IPS-20b (cell line): ENCODE data around the gene ME1.

Source experiments
- H3K27ac ChIP-seq: one replicate; pipeline ENCODE4 v1.5.1; 2013; ENCODE audit warnings: low read length
- H3K27me3 ChIP-seq: 2 replicates; pipeline ENCODE4 v1.6.1; 2013; ENCODE audit warnings: mild to moderate bottlenecking, low read length, inconsistent platforms; ENCODE audit not compliant: insufficient read depth
- H3K36me3 ChIP-seq: 2 replicates; pipeline ENCODE4 v1.6.1; 2013; ENCODE audit warnings: low read depth, mild to moderate bottlenecking, inconsistent platforms, low read length, moderate library complexity; ENCODE audit not compliant: insufficient read depth
- H3K4me1 ChIP-seq: 2 replicates; pipeline ENCODE4 v1.6.1; 2013; ENCODE audit warnings: mild to moderate bottlenecking, control low read depth, inconsistent platforms, low read length, moderate library complexity; ENCODE audit not compliant: insufficient read depth
- H3K4me3 ChIP-seq: 2 replicates; pipeline ENCODE4 v1.5.1; 2013; ENCODE audit warnings: mild to moderate bottlenecking, low read length, inconsistent platforms
- H3K9ac ChIP-seq: 2 replicates; pipeline ENCODE4 v1.6.1; 2013; ENCODE audit warnings: low read depth, mild to moderate bottlenecking, inconsistent platforms, low read length, moderate library complexity
- H3K9me3 ChIP-seq: 2 replicates; pipeline ENCODE4 v1.6.1; 2013; ENCODE audit warnings: mild to moderate bottlenecking, low read depth, low read length, inconsistent platforms; ENCODE audit not compliant: insufficient read depth

ME1 gene

GRCh38 chr6:83180426-83180950 is 250.4 kb downstream of the ME1 start:
- Histone ChIP-seq H3K4me3 (no peak overlapping the region), H3K36me3 (peaks cover 90% of the 10 kb centered on the region), H3K9ac (no peak overlapping the region), H3K9me3 (no peaks in the 10 kb centered on the region), H3K27me3 (no peaks in the 10 kb centered on the region), H3K4me1 (peaks cover 5% of the 10 kb centered on the region), H3K27ac (no peak overlapping the region)

GRCh38 chr6:83176246-83176645 is 254.6 kb downstream of the ME1 start:
- Histone ChIP-seq H3K4me3 (no peak overlapping the region), H3K27ac (no peak overlapping the region), H3K27me3 (no peaks in the 10 kb centered on the region), H3K9me3 (no peaks in the 10 kb centered on the region), H3K9ac (no peak overlapping the region), H3K36me3 (peaks cover 94% of the 10 kb centered on the region), H3K4me1 (peaks cover 1% of the 10 kb centered on the region)

GRCh38 chr6:83169511-83169910 is 261.3 kb downstream of the ME1 start:
- H3K36me3 ChIP-seq: peaks cover 98% of the 10 kb centered on the region
- no peaks in the 10 kb centered on the region for H3K4me1 ChIP-seq
- no peak overlapping the region for H3K9ac ChIP-seq
- H3K9me3 ChIP-seq: no peaks in the 10 kb centered on the region
- H3K27me3 ChIP-seq: no peaks in the 10 kb centered on the region
- H3K4me3 ChIP-seq: no peak overlapping the region
- no peak overlapping the region for H3K27ac ChIP-seq

- Histone ChIP-seq H3K4me3 (no peak overlapping the region), H3K9ac (no peak overlapping the region), H3K27me3 (no peaks in the 10 kb centered on the region), H3K9me3 (no peaks in the 10 kb centered on the region), H3K4me1 (no peaks in the 10 kb centered on the region), H3K27ac (no peak overlapping the region), H3K36me3 (peaks cover 98% of the 10 kb centered on the region)
Measured at GRCh38 chr6:83169106-83169505, 261.7 kb downstream of the ME1 start.

GRCh38 chr6:83168556-83168955 is 262.3 kb downstream of the ME1 start:
- peaks cover 98% of the 10 kb centered on the region for H3K36me3 ChIP-seq
- no peaks in the 10 kb centered on the region for H3K4me1 ChIP-seq
- H3K4me3 ChIP-seq: no peak overlapping the region
- no peak overlapping the region for H3K9ac ChIP-seq
- no peak overlapping the region for H3K27ac ChIP-seq
- H3K27me3 ChIP-seq: no peaks in the 10 kb centered on the region
- H3K9me3 ChIP-seq: no peaks in the 10 kb centered on the region

GRCh38 chr6:83167726-83168278 is 263.0 kb downstream of the ME1 start:
- Histone ChIP-seq H3K27me3 (no peaks in the 10 kb centered on the region), H3K9me3 (no peaks in the 10 kb centered on the region), H3K4me1 (no peaks in the 10 kb centered on the region), H3K9ac (no peak overlapping the region), H3K4me3 (no peak overlapping the region), H3K36me3 (peaks cover 98% of the 10 kb centered on the region), H3K27ac (no peak overlapping the region)
